Lower leg skin (tissue), 3 donors: ENCODE measurements around the gene ST3GAL3.

Experiments used
- POLR2A ChIP-seq, 2 donors: fragments of 450-650 bp; IDR thresholded peaks; one replicate each; pipeline ENCODE4 v1.6.1; 2016 to 2017; ENCODE audit warnings: antibody characterized with exemption in 2 of 2, mild to moderate bottlenecking in 1 of 2, moderate library complexity in 1 of 2
- TF ChIP-seq, protein P1 (sequence below), 3 donors: fragments of 450-650 bp; IDR thresholded peaks; one replicate each; pipeline ENCODE4 v1.5.1; 2016; ENCODE audit warnings: antibody characterized with exemption in 3 of 3, mild to moderate bottlenecking in 3 of 3, moderate library complexity in 2 of 3

DNA sequence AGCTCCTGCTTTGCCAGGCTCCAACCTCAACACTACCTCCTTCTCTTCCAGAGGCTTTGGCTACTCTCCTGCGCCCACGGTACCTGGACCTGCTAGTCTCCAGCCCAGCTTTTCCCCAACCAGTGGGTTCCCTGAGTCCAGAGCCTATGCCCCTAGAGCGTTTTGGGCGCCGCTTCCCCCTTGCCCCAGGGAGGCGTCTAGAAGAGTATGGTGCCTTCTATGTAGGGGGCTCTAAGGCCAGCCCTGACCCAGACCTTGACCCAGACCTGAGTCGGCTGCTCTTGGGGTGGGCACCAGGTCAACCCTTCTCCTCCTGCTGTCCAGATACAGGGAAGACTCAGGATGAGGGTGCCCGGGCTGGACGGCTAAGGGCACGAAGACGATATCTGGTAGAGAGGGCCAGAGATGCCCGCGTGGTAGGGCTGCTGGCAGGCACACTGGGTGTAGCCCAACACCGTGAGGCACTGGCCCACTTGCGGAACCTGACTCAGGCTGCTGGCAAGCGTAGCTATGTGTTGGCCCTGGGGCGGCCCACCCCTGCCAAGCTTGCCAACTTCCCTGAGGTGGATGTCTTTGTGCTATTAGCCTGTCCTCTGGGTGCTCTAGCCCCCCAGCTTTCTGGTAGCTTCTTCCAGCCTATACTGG, 264.1 kb downstream of the ST3GAL3 start:
- TF ChIP-seq, protein P1, sequence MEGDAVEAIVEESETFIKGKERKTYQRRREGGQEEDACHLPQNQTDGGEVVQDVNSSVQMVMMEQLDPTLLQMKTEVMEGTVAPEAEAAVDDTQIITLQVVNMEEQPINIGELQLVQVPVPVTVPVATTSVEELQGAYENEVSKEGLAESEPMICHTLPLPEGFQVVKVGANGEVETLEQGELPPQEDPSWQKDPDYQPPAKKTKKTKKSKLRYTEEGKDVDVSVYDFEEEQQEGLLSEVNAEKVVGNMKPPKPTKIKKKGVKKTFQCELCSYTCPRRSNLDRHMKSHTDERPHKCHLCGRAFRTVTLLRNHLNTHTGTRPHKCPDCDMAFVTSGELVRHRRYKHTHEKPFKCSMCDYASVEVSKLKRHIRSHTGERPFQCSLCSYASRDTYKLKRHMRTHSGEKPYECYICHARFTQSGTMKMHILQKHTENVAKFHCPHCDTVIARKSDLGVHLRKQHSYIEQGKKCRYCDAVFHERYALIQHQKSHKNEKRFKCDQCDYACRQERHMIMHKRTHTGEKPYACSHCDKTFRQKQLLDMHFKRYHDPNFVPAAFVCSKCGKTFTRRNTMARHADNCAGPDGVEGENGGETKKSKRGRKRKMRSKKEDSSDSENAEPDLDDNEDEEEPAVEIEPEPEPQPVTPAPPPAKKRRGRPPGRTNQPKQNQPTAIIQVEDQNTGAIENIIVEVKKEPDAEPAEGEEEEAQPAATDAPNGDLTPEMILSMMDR (IDR thresholded peaks at IDR 0.05), result no peak
- TF ChIP-seq POLR2A (IDR thresholded peaks at IDR 0.05), result no peak
